Measurements from ENCODE around the gene CCNB1IP1.
"Not testable (repeated sequence)": the region's sequence is repeated elsewhere in the genome, so short reads cannot be mapped to it uniquely, and the experiment has no call there.

The CCNB1IP1 gene

GRCh38 chr14:20347747-20348146 is 14.7 kb upstream of the CCNB1IP1 start:
- no peak overlapping the region for H3K4me3 ChIP-seq (ENCODE audit: low read length)
- peaks cover 69% of the 10 kb centered on the region for H3K36me3 ChIP-seq (ENCODE audit: insufficient read depth, low read length)
- no peaks in the 10 kb centered on the region for H3K27me3 ChIP-seq (ENCODE audit: insufficient read depth, low read length)
- no peak overlapping the region for H2AFZ ChIP-seq (ENCODE audit: low read depth, low read length)
- H3K4me1 ChIP-seq (ENCODE audit: insufficient read depth, low read length): no peaks in the 10 kb centered on the region
- no peaks in the 10 kb centered on the region for H3K9me3 ChIP-seq (ENCODE audit: low read length)

GRCh38 chr14:20346713-20347112 is 13.6 kb upstream of the CCNB1IP1 start:
- no peaks in the 10 kb centered on the region for H3K27me3 ChIP-seq (ENCODE audit: insufficient read depth, low read length)
- H3K9me3 ChIP-seq (ENCODE audit: low read length): no peaks in the 10 kb centered on the region
- no peak overlapping the region for H2AFZ ChIP-seq (ENCODE audit: low read depth, low read length)
- H3K36me3 ChIP-seq (ENCODE audit: insufficient read depth, low read length): peaks cover 61% of the 10 kb centered on the region
- H3K4me3 ChIP-seq (ENCODE audit: low read length): no peak overlapping the region
- H3K4me1 ChIP-seq (ENCODE audit: insufficient read depth, low read length): no peaks in the 10 kb centered on the region

DNA sequence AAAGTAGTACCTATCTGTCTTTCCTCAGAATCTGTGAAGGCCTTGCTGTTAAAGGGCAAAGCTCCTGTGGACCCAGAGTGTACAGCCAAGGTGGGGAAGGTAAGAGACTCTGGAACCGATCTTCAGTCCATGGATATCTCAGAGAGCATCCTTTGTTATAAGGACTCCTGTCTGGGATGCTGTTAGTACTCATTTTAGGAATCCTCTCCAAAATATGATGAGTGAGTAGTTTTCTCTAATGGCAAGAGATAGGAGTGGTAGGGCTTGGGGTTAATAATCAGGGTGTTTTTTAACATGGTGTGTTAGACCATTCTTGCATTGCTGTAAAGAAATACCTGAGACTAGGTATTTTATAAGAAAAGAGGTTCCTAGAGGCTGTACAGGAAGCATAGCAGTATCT is 12.3 kb upstream of the CCNB1IP1 start:
- Histone ChIP-seq H3K4me1 (ENCODE audit: insufficient read depth, low read length) (no peaks in the 10 kb centered on the region), H3K36me3 (ENCODE audit: insufficient read depth, low read length) (peaks cover 50% of the 10 kb centered on the region), H3K4me3 (ENCODE audit: low read length) (no peak overlapping the region), H2AFZ (ENCODE audit: low read depth, low read length) (no peak overlapping the region), H3K27me3 (ENCODE audit: insufficient read depth, low read length) (no peaks in the 10 kb centered on the region), H3K9me3 (ENCODE audit: low read length) (no peaks in the 10 kb centered on the region)

DNA sequence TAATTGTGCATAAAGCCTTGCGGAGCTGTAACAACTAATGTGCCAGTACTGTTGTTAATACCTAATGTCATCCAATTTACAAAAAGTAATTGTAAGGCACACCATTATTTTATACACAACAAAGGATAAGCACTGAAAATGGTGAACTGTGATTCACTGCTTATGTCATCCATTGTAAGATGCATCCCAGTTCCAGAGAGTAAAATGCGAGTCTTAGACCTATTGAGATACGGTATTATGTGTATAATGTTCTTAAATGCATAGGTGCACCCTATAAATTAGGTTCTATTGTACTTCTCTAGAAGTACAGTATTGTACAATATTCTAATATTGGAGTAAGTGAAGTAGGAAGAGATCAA is 10.8 kb upstream of the CCNB1IP1 start:
- Histone ChIP-seq H3K4me3 (ENCODE audit: low read length) (peak overlapping the region; percentile 83), H3K9me3 (ENCODE audit: low read length) (no peaks in the 10 kb centered on the region), H3K4me1 (ENCODE audit: insufficient read depth, low read length) (no peaks in the 10 kb centered on the region), H3K27me3 (ENCODE audit: insufficient read depth, low read length) (no peaks in the 10 kb centered on the region), H3K36me3 (ENCODE audit: insufficient read depth, low read length) (peaks cover 37% of the 10 kb centered on the region), H2AFZ (ENCODE audit: low read depth, low read length) (peak overlapping the region; percentile 70)

GRCh38 chr14:20343092-20343861 is 10.2 kb upstream of the CCNB1IP1 start, which contains the start of gene PARP2:
Gene PARP2, plus strand, starts transcription at chr14:20343635. Its CDS starts 7 bp downstream, at chr14:20343642.
- no peaks in the 10 kb centered on the region for H3K9me3 ChIP-seq (ENCODE audit: low read length)
- H3K4me1 ChIP-seq (ENCODE audit: insufficient read depth, low read length): no peaks in the 10 kb centered on the region
- peaks cover 32% of the 10 kb centered on the region for H3K36me3 ChIP-seq (ENCODE audit: insufficient read depth, low read length)
- peak within 1 kb of the TSS; percentile 70 for H2AFZ ChIP-seq (ENCODE audit: low read depth, low read length)
- H3K4me3 ChIP-seq (ENCODE audit: low read length): peak within 1 kb of the TSS; percentile 83
- H3K27me3 ChIP-seq (ENCODE audit: insufficient read depth, low read length): no peaks in the 10 kb centered on the region

DNA sequence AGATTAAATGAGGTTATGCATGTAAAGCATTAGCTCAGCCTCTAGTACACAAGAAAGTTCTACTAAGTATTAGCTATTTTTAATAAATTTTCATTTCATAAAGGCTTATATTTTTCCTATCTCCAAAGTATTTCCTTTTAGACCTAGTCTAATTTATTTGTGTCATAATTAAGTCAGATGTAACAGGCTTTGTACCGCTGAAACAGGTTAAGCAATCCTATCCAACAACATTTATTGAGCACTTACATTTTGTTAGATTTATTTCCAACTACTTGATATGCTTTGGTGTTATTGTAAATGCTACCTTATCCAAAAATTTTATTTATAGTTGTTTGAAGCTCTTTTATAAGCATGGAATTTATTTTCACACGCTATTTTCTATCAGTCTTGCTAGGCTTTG is 8.6 kb upstream of the CCNB1IP1 start:
- Histone ChIP-seq H3K4me3 (ENCODE audit: low read length) (peak overlapping the region; percentile 53), H2AFZ (ENCODE audit: low read depth, low read length) (peak overlapping the region; percentile 63), H3K9me3 (ENCODE audit: low read length) (no peaks in the 10 kb centered on the region), H3K27me3 (ENCODE audit: insufficient read depth, low read length) (no peaks in the 10 kb centered on the region), H3K36me3 (ENCODE audit: insufficient read depth, low read length) (peaks cover 18% of the 10 kb centered on the region), H3K4me1 (ENCODE audit: insufficient read depth, low read length) (no peaks in the 10 kb centered on the region)

DNA sequence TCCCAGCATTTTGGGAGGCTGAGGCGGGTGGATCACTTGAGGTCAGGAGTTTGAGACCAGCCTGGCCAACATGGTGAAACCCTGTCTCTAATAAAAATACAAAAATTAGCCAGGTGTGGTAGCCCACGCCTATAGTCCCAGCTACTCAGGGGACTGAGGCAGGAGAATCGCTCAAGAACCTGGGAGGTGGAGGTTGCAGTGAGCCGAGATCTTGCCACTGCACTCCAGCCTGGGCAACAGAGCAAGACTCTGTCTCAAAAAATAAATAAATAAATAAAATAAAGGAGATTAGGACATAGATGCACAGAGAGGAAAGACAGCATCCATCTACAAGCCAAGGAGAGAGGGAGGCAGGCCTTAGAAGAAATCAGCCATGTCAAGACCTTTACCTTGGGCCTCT is 8.0 kb upstream of the CCNB1IP1 start:
- H3K4me1 ChIP-seq (ENCODE audit: insufficient read depth, low read length); H3K27me3 ChIP-seq (ENCODE audit: insufficient read depth, low read length); H2AFZ ChIP-seq (ENCODE audit: low read depth, low read length); H3K4me3 ChIP-seq (ENCODE audit: low read length); H3K9me3 ChIP-seq (ENCODE audit: low read length): not testable (repeated sequence)
- H3K36me3 ChIP-seq (ENCODE audit: insufficient read depth, low read length): peaks cover 13% of the 10 kb centered on the region

- Histone ChIP-seq H3K36me3 (ENCODE audit: insufficient read depth, low read length) (peaks cover 6% of the 10 kb centered on the region), H3K27me3 (ENCODE audit: insufficient read depth, low read length) (no peaks in the 10 kb centered on the region), H3K9me3 (ENCODE audit: low read length) (no peaks in the 10 kb centered on the region), H3K4me1 (ENCODE audit: insufficient read depth, low read length) (peaks cover 7% of the 10 kb centered on the region), H3K4me3 (ENCODE audit: low read length) (peak overlapping the region; percentile 90), H2AFZ (ENCODE audit: low read depth, low read length) (no peak overlapping the region)
These were observed 938 bp upstream of the CCNB1IP1 start for GRCh38 chr14:20334017-20334416.

- H3K4me1 ChIP-seq (ENCODE audit: insufficient read depth, low read length): peaks cover 7% of the 10 kb centered on the region
- peak overlapping the region; percentile 94 for H2AFZ ChIP-seq (ENCODE audit: low read depth, low read length)
- H3K9me3 ChIP-seq (ENCODE audit: low read length): no peaks in the 10 kb centered on the region
- peaks cover 11% of the 10 kb centered on the region for H3K36me3 ChIP-seq (ENCODE audit: insufficient read depth, low read length)
- H3K27me3 ChIP-seq (ENCODE audit: insufficient read depth, low read length): no peaks in the 10 kb centered on the region
- peak overlapping the region; percentile 90 for H3K4me3 ChIP-seq (ENCODE audit: low read length)
These were observed 389 bp upstream of the CCNB1IP1 start for GRCh38 chr14:20333494-20333841.

GRCh38 chr14:20332431-20332787 is 670 bp downstream of the CCNB1IP1 start:
- peaks cover 12% of the 10 kb centered on the region for H3K4me1 ChIP-seq (ENCODE audit: insufficient read depth, low read length)
- H3K27me3 ChIP-seq (ENCODE audit: insufficient read depth, low read length): no peaks in the 10 kb centered on the region
- peak overlapping the region; percentile 94 for H2AFZ ChIP-seq (ENCODE audit: low read depth, low read length)
- H3K4me3 ChIP-seq (ENCODE audit: low read length): peak overlapping the region; percentile 90
- H3K36me3 ChIP-seq (ENCODE audit: insufficient read depth, low read length): peaks cover 16% of the 10 kb centered on the region
- H3K9me3 ChIP-seq (ENCODE audit: low read length): no peaks in the 10 kb centered on the region

- Histone ChIP-seq H3K4me1 (ENCODE audit: insufficient read depth, low read length) (peaks cover 15% of the 10 kb centered on the region), H3K4me3 (ENCODE audit: low read length) (peak overlapping the region; percentile 39), H3K9me3 (ENCODE audit: low read length) (no peaks in the 10 kb centered on the region), H2AFZ (ENCODE audit: low read depth, low read length) (no peak overlapping the region), H3K27me3 (ENCODE audit: insufficient read depth, low read length) (no peaks in the 10 kb centered on the region), H3K36me3 (ENCODE audit: insufficient read depth, low read length) (peaks cover 21% of the 10 kb centered on the region)
These were observed 1.9 kb downstream of the CCNB1IP1 start for GRCh38 chr14:20331053-20331613.

- Histone ChIP-seq H2AFZ (ENCODE audit: low read depth, low read length) (no peak overlapping the region), H3K36me3 (ENCODE audit: insufficient read depth, low read length) (peaks cover 35% of the 10 kb centered on the region), H3K4me1 (ENCODE audit: insufficient read depth, low read length) (peaks cover 15% of the 10 kb centered on the region), H3K27me3 (ENCODE audit: insufficient read depth, low read length) (no peaks in the 10 kb centered on the region), H3K4me3 (ENCODE audit: low read length) (no peak overlapping the region), H3K9me3 (ENCODE audit: low read length) (no peaks in the 10 kb centered on the region)
These were observed 3.7 kb downstream of the CCNB1IP1 start for GRCh38 chr14:20329355-20329754.

DNA sequence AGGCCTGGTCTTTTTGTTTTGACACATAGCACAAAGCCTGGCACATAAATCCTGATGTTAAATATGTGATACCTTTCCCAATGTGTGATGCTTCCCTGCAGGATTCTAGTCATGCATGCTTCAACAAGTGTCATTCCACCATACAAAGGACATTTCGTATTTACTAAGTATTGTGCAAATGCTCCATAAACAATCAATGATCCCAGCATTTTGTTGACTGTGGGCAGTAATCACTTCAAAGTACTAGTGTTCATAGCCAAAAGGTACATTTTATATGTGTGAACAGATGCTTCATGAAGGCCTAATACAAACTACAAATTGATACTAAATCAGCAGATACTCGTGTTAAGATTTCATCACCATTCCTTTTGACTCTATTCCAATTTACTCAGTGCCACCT is 4.4 kb downstream of the CCNB1IP1 start:
- H3K27me3 ChIP-seq (ENCODE audit: insufficient read depth, low read length): no peaks in the 10 kb centered on the region
- H3K9me3 ChIP-seq (ENCODE audit: low read length): no peaks in the 10 kb centered on the region
- peaks cover 15% of the 10 kb centered on the region for H3K4me1 ChIP-seq (ENCODE audit: insufficient read depth, low read length)
- peaks cover 36% of the 10 kb centered on the region for H3K36me3 ChIP-seq (ENCODE audit: insufficient read depth, low read length)
- H3K4me3 ChIP-seq (ENCODE audit: low read length): no peak overlapping the region
- H2AFZ ChIP-seq (ENCODE audit: low read depth, low read length): no peak overlapping the region

All from neuron (in vitro differentiated cells).